ENCODE results near the gene CDH4.

CDH4 gene

DNA sequence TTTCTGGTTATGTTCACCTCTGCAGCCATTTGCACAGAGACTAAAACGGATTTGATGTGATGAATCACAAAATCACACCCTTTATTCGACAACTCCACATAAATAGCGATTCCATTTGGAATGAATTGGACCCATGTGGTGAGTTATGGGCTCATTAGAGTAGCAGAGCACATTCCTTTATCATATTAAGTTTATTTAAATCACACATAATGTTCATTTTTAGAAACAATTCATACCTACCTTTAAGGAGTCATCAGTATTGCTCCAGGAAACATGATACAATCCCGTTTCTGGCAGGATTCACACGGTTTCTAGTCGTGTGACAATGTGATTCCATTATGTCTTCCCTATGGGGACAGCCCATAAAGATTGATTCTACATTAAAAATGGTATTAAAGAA lies 303.5 kb downstream of the CDH4 start:
- DNase-seq: no peak

DNA sequence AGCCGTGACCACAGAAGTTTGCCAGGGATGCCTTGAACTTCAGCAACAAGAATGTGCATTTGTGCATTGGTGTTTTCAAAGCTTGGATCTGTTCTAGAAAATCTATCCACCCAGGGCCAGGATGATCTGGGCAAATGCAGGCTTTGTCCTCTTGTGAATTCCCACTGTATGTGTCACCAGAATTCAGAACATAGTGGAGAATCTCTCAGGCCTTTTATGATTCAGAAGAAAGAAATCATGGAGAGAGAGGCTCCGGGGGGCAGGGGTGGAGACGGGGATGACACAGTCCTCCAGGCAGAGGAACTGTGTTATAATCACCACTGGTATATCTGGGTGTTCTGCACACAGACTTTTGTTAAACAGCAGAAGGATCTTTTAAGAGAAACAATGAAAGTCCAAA lies 304.1 kb downstream of the CDH4 start:
- no peak for DNase-seq

DNA sequence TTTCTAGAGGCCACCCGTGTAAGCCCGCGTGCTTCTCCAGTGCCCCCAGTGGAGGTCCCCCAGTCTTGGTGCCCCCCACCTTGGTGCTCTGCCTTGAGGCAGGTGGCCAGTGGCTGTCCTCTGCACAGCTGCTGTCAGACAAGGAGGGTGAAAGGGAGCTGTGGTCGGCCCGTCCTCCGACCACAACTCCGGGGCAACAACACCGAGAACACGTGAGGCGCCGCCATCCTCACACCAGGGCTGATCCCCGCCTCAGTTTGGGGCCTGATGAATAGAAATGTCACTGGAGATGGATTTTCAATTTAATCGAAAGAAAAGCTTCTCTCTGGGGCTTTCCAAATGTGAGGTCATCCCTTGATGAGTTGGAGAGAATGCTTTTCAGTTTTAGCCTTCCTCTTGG lies 304.6 kb downstream of the CDH4 start:
- no peak for DNase-seq

DNA sequence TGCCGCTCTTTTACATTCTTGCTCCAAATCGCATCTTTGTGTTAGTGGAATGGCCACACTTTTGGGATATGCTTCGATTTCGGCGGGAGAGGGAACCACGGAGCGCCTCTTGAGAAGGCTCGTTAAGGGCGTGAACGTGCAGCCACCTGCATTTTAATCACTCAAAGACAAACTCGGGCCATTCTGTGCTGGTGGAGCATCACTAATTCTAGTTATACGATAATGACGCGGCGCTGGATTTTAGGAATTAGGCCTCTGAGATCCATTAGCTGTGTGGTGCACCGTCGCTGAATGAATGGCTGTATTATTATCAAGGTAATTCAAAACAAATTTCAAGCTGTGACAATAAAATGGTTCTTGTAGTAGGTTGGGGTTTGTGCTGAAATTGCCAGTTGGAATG lies 305.6 kb downstream of the CDH4 start:
- DNase-seq: no peak

DNA sequence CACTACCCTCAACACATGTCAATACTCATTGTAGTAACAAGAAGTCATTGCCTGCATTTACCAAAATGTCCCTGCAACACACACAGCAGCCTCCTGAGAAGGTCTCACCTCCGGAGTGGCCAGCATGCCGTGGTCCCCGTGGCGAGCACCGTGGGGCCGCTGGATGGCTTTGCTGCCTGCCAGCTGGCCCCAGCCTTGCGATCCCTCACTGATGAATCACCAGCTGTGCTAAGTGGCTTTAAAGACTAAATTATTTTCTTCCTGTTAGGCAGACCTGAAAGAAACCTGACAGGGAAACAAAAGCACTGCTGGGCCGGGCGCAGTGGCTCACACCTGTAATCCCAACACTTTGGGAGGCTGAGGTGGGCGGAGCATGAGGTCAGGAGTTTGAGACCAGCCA lies 306.7 kb downstream of the CDH4 start:
- no peak for DNase-seq

DNA sequence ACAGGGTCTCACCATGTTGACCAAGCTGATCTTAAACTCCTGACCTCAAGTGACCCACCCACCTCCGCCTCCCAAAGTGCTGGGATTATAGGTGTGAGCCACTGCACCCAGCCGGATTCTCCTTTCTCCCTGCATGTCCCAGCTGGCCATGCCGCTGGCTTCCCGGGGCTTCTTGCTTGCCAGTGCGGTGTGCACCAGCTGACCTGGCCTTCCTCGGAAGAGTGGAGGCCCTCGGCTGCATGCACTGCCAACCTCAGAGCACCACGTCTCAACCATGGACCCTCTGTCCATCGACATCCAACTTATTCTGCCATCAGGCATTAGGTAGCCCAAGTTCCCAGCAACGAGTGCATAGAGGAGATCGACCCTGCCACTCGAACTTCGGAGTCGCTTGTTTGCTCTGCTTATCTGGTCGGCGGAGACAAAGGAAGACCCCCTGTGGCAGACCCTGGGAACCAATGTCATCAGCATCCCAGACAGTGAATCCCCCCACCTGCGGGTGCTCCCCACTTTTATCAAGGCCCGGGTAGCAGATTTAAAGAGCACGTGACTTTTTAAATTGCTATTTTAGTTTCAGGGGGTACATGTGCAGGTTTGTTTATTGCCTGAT lies 307.8 kb downstream of the CDH4 start:
- DNase-seq: no peak

DNA sequence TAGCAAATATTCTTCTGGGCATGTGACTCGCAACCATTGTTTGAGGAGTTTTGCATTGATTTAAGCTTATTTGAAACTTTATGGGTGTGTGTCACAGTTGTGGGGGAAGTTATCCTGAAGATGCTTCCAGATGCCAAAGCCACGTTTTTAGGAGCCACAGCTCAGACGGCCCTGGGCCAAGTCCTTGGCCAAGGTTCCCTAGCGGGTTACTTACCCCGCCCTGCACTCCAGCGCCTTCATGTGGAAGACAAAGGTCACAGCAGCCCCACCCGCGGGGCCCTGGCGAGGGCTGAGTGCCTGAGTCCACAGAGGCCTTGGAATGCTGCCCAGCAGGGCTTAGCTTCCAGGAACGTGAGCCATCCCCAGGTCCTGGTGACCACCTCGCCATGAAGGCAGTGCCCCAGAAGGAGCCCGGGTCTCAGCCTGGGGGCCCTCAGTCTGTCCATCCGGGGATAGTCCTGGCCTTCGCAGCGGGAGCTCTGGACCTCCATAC lies 308.3 kb downstream of the CDH4 start:
- peak in 2 of 51 donors; percentile 8 to 12 for DNase-seq

DNA sequence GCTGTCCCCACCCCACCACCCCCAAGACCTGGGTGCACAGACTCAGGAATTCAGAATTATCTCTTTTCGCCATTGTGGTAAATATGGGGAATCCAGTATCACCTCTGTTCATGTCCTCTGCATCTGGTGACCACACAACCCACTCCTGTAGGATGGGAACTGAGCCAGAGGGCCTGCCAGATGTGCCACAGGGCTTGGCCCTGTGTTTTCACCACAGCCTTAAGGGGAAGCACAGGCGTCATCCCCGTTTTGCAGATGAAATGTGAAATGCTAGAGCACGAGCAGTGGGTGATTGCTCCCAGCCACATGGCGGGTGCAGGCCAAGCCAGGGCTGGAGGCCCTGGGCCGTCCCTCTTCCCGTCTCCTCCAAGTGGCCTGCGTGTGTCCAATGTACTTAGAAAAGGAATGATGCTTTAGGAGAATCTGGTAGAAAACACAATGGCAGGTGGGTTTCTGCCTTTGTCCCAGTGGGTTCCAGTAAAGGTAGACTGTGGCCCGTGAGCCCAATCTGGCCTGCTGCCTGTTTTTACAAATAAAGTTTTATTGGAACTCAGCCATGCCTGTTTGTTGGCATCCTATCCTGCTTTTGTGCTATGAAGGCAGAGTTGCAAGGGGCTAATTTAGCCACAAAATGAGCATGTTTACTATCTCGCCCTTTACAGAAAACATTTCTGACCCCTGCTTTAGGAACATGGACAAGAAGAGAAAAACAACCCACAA lies 309.2 kb downstream of the CDH4 start:
- DNase-seq: no peak

DNA sequence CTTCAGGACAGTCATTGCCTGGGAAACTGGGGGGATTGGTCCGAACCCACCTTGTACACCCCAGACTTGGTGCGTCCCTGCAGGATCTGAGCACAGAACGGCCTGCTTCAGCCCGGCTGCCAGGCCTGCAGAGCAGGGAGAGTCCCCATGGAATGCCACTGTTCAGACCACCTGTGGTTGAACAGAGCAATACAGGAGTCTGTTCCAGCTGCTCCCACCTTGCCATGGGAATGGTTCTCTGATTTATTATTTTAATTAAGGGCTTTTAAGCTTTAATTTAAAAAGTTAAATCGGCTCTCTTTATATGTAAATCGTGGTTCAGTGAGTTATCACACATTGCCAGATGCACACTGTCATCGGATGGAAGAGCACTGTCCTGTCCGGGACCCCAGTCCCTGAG lies 310.4 kb downstream of the CDH4 start:
- no peak for DNase-seq

DNA sequence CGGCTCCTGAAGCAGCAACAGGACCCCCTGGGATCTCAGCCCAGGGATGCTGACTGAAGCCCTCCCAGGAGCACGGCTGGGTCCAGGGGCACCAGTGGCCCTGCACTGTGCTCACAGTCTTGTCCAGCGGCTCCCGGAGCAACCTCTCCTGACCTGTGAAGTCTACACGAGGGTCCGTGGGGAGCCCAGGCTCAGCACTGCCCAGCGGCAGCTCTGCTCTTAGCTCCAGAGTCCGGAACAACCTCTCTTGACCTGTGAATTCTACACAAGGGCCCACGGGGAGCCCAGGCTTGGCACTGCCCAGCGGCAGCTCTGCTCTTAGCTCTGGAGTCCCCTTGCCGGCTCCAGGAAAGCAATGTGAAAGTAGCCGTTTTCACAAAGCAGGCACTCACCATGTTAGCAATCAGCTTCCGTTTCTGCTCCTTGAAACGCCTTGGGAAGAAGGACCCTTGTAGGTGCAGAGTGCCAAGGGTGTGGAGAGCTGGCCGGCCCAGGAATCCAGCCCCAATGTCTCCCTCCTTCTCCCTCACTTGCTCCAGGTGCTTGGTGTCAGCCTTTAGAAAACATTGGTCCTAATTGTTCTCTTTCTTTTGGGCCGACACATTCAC lies 310.9 kb downstream of the CDH4 start:
- no peak for DNase-seq

DNA sequence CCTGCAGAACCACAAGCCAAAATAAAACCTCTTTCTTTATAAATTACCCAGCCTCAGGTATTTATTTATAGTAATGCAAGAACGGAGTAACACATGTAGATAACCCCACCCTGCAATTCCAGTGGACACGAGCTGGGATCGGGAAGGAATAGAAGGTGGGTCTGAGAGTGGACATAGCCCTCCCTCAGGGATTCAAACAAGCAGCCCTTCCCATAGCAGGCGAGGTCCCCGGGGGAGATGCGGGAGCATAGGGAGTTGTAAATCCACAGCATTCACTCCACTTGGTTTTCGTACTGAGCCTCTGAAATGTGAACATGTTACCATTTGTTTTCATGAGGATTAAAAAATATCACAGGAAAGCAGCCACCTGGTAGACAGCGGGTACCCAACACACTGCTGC lies 312.6 kb downstream of the CDH4 start:
- no peak for DNase-seq

DNA sequence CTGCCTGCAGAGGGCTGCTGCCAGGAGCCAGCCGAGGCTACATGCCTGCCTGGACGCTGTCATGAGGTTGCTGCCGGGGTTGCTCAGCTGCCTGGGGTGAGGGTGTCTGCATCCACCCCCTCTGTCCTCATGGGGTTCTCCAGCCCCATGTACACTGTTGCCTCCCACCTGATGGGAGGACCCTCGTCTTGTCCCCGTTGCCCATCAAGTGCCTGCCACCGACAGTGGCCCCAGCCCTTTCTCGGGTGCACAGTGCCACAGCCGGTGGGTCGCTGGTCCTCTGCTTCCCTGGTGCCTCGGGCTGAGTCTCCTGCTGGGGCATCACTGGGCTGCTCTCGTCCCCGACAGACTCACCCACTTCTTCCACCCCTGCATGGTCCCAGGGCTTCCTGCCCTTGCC lies 313.7 kb downstream of the CDH4 start:
- DNase-seq: no peak

DNA sequence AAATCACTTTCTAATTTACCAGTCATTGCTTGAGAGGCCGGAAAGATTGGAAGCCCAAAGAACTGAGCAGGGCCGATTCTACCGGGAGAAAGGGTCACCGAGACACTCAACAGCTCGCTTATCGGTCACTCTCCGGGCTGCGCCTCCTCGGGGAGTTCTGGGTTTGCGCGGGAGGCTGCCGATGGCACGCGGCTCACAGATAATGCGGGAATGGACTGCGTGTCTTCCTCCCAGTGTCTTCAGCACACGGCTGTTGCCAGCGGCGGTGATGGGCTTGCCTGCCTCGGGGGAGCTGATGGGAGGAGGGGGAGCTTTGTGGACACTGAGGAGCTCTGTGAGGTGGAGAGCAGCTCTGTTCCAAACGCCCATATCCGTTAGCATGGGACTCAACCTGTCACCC lies 314.6 kb downstream of the CDH4 start:
- DNase-seq: no peak

DNA sequence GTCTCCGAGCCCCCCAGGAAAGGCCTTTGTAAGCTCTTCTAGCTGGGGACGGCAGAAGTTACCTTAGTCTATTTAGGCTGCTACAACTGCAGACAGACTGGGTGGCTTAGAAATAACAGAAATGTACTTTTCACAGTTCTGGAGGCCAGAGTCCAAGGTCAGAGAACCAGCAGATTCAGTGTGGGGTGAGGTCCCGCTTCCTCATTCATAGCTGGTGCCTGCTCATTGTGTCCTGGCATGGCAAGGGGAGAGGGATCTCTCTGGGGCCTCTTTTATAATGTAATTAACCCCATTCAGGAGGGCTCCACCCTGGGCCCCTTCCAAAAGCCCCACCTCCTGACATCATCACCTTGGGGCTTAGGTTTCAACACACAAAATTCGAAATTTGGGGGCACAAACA lies 315.1 kb downstream of the CDH4 start:
- DNase-seq: no peak

DNA sequence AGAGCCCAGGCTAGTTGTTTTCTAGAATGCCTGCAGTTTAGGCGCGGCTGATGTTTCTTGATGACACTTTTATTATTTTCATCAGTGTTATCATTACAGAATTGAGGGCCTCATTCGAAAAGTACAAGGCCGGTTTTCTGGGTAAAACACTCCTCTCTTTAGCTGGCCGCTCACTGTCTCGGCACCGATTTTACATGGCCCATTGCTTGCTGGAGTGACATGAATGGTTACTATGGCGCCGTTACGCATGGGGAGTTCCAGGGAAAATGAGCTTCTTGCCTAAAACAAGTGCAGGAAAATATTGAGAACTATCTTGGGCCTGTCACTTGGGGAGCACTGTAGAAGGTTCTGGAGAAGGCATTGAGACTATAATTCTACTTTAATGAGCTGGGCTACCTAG lies 317.8 kb downstream of the CDH4 start:
- DNase-seq: peak in 2 of 51 donors; percentile 3 to 6

DNA sequence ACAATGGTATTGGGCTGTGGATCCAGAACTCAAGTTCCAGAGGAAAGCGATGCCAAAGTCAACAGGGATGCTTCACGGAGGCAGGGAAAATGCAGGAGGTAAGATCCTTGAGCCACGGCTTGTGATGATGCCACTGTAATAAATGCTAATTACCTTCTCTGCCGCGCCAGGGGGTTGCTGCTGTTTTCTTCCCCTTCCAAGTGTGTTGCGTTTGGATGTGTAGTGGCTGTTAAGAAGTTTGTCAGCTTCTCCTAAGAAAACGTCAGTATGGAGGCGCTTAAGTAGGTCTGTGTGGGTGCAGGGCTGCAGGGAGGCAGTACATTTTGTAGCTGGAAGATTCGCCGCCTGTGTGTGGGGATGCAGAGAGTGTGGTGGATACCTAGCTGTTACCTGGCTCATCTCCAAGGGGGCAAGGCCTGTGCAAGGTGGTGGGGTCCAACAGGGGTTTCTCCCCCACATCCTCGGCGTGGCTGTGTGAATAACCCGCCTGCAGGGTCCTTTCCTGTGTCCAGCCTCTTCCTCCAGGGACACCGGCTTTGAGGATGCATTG lies 318.7 kb downstream of the CDH4 start:
- no peak for DNase-seq

DNA sequence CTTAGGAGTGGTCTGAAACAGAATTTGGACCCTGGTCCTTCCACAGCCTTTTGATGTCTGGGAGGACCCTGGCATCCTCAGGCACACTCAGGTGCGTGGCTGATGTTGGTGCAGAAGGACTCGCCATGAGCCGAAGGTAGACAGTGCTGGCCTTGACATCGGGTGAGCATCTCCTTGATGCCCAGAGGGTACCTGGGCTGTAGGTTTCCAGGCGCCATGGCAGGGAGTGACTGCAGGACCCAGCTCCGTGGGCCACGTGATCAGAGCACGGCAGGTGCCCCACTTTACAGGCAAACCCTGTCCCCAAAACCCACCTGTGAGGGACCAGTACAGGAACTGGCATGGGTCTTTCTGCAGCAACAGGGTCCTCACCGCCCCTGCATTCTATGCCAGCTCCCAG lies 319.2 kb downstream of the CDH4 start:
- DNase-seq: no peak

DNA sequence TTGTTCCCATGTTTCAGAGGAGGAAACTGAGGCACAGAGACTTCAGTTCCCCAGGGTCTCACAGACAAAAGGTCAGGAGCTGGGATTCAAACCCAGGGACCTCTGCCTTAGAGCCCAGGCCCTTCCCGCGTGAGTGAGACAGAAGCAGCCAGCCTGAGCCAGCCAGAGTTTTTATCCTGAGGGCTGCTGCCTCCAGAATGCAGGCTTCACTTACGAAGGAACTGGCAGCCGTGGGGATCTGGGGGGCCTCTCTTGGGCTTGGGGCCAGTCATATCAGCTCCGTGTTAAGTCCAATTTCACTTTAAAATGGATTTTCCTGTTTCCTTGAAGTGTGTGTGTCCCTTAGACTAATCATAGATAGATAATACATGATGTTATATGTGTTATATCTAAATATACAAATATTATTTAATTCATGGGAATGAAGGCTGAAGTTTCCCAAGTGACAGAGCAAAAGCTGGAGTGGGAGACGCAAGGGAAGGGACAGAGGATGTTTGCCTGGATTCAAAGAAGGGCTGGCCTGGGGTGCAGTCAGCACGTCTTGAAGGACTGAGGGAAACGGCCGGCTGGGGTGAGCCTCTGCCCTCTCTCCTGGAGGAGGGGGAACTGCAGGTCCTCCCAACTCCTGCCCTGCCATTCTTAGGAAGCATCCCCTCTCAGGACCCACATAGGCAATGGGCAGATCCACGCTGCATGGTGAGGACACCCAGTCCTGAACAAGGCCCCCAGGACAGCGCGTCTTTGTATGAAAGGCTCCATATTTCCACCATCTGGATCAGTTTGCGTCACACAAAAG lies 320.1 kb downstream of the CDH4 start:
- DNase-seq: no peak

DNA sequence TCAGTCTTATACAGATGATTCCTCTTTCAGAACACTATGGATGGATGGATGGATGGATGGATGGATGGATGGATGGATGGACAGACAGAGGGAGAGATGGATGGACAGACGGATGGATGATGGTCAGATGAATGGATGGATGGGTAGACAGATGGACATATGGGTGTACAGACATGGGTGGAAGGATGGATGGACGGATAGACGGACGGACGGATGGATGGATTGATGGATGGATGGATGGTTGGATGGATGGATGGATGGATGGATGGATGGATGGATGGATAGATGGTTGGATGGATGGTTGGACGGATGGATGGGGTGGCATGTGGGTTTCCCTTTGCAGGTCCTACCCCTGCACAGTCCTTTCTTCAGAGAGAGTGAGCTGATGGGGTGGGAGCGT lies 320.7 kb downstream of the CDH4 start:
- DNase-seq: no peak

DNA sequence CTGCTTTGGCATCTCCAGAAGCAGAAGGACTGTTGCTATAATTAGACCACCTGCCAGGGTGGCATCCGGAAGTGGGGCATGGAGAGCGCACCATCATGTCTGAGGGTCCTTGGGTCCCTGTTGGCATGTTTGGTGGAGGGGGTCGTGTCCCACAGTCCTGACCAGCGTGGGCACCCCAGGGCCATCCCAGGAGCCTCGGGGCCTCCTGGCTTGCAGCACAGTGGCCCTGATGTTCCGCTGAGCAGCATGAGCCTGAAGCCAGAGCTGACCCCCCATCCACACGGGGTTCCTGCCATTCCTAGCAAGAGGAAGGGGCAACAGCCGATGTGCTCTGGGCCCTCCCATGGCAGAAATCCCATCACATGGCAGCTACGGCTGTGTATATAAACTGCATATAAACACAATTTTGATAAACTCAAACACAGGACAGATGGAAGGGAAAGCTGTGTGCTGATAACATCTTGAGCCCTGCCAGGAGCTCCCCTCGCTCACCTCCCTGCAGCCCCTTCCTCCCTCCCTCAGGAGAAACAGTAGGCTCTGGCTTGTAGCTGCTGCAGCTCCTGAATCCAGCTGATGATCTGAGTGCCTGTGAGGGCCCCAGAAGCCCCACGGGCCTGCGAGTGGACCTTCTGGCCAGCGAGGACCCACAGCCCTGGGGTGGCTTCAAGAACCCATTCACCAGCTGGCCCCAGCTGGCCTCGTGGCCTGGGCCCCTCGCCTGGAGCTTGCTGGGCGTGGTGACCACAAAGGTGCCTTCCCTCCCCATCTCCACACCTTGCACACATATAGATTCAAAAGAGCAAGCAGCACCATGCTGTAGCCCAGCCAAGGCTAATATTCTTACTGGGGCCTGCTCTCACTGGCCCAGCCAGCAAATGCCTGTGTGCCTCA lies 321.6 kb downstream of the CDH4 start:
- DNase-seq: no peak
